Mesendoderm (in vitro differentiated cells): ENCODE measurements around the gene WNT9A.
A peak's percentile ranks its signal among the peaks of the same experiment; 100 is the strongest.

Experiments used
- DNase-seq: peaks from one replicate; pipeline ENCODE4 v3.0.0; 2013
- H2AK5ac ChIP-seq: 2 replicates; pipeline ENCODE4 v1.6.1; 2013; ENCODE audit warnings: low read length, inconsistent platforms
- H2BK120ac ChIP-seq: 2 replicates; pipeline ENCODE4 v1.6.1; 2013; ENCODE audit warnings: low read depth, mild to moderate bottlenecking, low read length, moderate library complexity, mixed read lengths
- H2BK15ac ChIP-seq: replicated peaks from 2 replicates; pipeline ENCODE4 v1.6.1; 2013; ENCODE audit warnings: low read depth, mild to moderate bottlenecking, moderate library complexity
- H2BK5ac ChIP-seq: 2 replicates; pipeline ENCODE4 v1.6.1; 2013; ENCODE audit warnings: low read length, inconsistent platforms
- H3K18ac ChIP-seq: 2 replicates; pipeline ENCODE4 v1.6.1; 2013; ENCODE audit warnings: mild to moderate bottlenecking, low read length, mixed read lengths
- H3K23ac ChIP-seq: one replicate; pipeline ENCODE4 v1.6.1; 2013; ENCODE audit warnings: low read length
- H3K27ac ChIP-seq: 2 replicates; pipeline ENCODE4 v1.5.1; 2013; ENCODE audit warnings: low read depth, mild to moderate bottlenecking, inconsistent platforms, low read length, moderate library complexity
- H3K27me3 ChIP-seq: 2 replicates; pipeline ENCODE4 v1.6.1; 2013; ENCODE audit warnings: low read length, control low read depth, mild to moderate bottlenecking, inconsistent platforms; ENCODE audit not compliant: insufficient read depth, poor library complexity
- H3K36me3 ChIP-seq: 2 replicates; pipeline ENCODE4 v1.6.1; 2013; ENCODE audit warnings: low read length, inconsistent platforms; ENCODE audit not compliant: control insufficient read depth, insufficient read depth
- H3K4ac ChIP-seq: one replicate; pipeline ENCODE4 v1.6.1; 2013; ENCODE audit warnings: low read depth, mild to moderate bottlenecking, low read length, moderate library complexity
- H3K4me1 ChIP-seq: 2 replicates; pipeline ENCODE4 v1.6.1; 2013; ENCODE audit warnings: low read depth, low read length, inconsistent platforms; ENCODE audit not compliant: control insufficient read depth
- H3K4me2 ChIP-seq: 2 replicates; pipeline ENCODE4 v1.6.1; 2013; ENCODE audit warnings: low read length
- H3K4me3 ChIP-seq: 2 replicates; pipeline ENCODE4 v1.5.1; 2013; ENCODE audit warnings: mild to moderate bottlenecking, low read length
- H3K56ac ChIP-seq: one replicate; pipeline ENCODE4 v1.6.1; 2013; ENCODE audit warnings: low read length
- H3K79me1 ChIP-seq: 2 replicates; pipeline ENCODE4 v1.6.1; 2013; ENCODE audit warnings: low read length, inconsistent platforms
- H3K79me2 ChIP-seq: 2 replicates; pipeline ENCODE4 v1.6.1; 2013; ENCODE audit warnings: mild to moderate bottlenecking, low read length; ENCODE audit not compliant: control insufficient read depth, insufficient read depth
- H3K9ac ChIP-seq: 2 replicates; pipeline ENCODE4 v1.6.1; 2013; ENCODE audit warnings: low read length, inconsistent platforms
- H4K5ac ChIP-seq: one replicate; pipeline ENCODE4 v1.6.1; 2013; ENCODE audit warnings: low read length
- H4K8ac ChIP-seq: one replicate; pipeline ENCODE4 v1.6.1; 2013; ENCODE audit warnings: low read depth, mild to moderate bottlenecking, control low read depth, low read length, moderate library complexity
- WGBS: extraction: QIAGEN DNeasy Blood & Tissue Kit; methylation state at CpG from one replicate; pipeline ENCODE4 v1.1.7; 2013; ENCODE audit warnings: low lambda C conversion rate, missing lambda C conversion rate; ENCODE audit not compliant: insufficient coverage; ENCODE audit errors: extremely low coverage; 5-methylcytosine and 5-hydroxymethylcytosine counted together

The WNT9A gene

GRCh38 chr1:227935826-227936225, 11.9 kb downstream of the WNT9A start:
- Histone ChIP-seq H3K79me2 (no peaks in the 10 kb centered on the region), H3K4ac (no peak overlapping the region), H3K56ac (no peak overlapping the region), H2BK15ac (no peak overlapping the region), H3K4me2 (no peak overlapping the region), H4K8ac (no peak overlapping the region), H3K9ac (no peak overlapping the region), H3K27me3 (no peaks in the 10 kb centered on the region), H2BK120ac (no peak overlapping the region), H3K4me3 (no peak overlapping the region), H4K5ac (no peak overlapping the region), H3K23ac (no peak overlapping the region), H3K36me3 (no peaks in the 10 kb centered on the region), H3K79me1 (no peaks in the 10 kb centered on the region), H3K27ac (no peak overlapping the region), H3K4me1 (no peaks in the 10 kb centered on the region), H2BK5ac (no peak overlapping the region), H3K18ac (no peak overlapping the region), H2AK5ac (no peak overlapping the region)
- WGBS = no CpG with 5 or more reads among the region's 7 CpGs
- DNase-seq = no peak

GRCh38 chr1:227934476-227935313, 13.0 kb downstream of the WNT9A start:
- Histone ChIP-seq H3K23ac (no peak overlapping the region), H2BK5ac (no peak overlapping the region), H3K27me3 (no peaks in the 10 kb centered on the region), H3K4me1 (no peaks in the 10 kb centered on the region), H2AK5ac (no peak overlapping the region), H3K79me1 (no peaks in the 10 kb centered on the region), H4K5ac (no peak overlapping the region), H3K79me2 (no peaks in the 10 kb centered on the region), H3K9ac (no peak overlapping the region), H3K18ac (no peak overlapping the region), H3K4ac (no peak overlapping the region), H3K36me3 (no peaks in the 10 kb centered on the region), H3K4me3 (no peak overlapping the region), H3K27ac (no peak overlapping the region), H3K4me2 (no peak overlapping the region), H2BK120ac (no peak overlapping the region), H4K8ac (no peak overlapping the region), H3K56ac (no peak overlapping the region), H2BK15ac (no peak overlapping the region)
- DNase-seq = peak; percentile 75
- no CpG with 5 or more reads among the region's 5 CpGs for WGBS

- Histone ChIP-seq H3K4me3 (no peak overlapping the region), H3K4ac (no peak overlapping the region), H2BK5ac (no peak overlapping the region), H3K79me2 (no peaks in the 10 kb centered on the region), H3K4me2 (no peak overlapping the region), H3K23ac (no peak overlapping the region), H3K56ac (no peak overlapping the region), H4K8ac (no peak overlapping the region), H3K79me1 (no peaks in the 10 kb centered on the region), H2BK15ac (no peak overlapping the region), H4K5ac (no peak overlapping the region), H3K27ac (no peak overlapping the region), H2BK120ac (no peak overlapping the region), H3K27me3 (no peaks in the 10 kb centered on the region), H3K4me1 (no peaks in the 10 kb centered on the region), H3K36me3 (no peaks in the 10 kb centered on the region), H2AK5ac (no peak overlapping the region), H3K9ac (no peak overlapping the region), H3K18ac (no peak overlapping the region)
- WGBS = no CpG with 5 or more reads among the region's 17 CpGs
- DNase-seq = no peak
These were observed 17.8 kb downstream of the WNT9A start for GRCh38 chr1:227929751-227930472.

GRCh38 chr1:227928811-227929375, 18.8 kb downstream of the WNT9A start:
- H4K5ac ChIP-seq = no peak overlapping the region
- no peak for DNase-seq
- no peak overlapping the region for H4K8ac ChIP-seq
- H3K23ac ChIP-seq = no peak overlapping the region
- H3K79me1 ChIP-seq = no peaks in the 10 kb centered on the region
- no peak overlapping the region for H3K4ac ChIP-seq
- H3K18ac ChIP-seq = no peak overlapping the region
- no peak overlapping the region for H2AK5ac ChIP-seq
- no peaks in the 10 kb centered on the region for H3K79me2 ChIP-seq
- no peak overlapping the region for H3K9ac ChIP-seq
- H3K4me2 ChIP-seq = no peak overlapping the region
- no peak overlapping the region for H3K4me3 ChIP-seq
- H3K56ac ChIP-seq = no peak overlapping the region
- H3K36me3 ChIP-seq = no peaks in the 10 kb centered on the region
- H3K27ac ChIP-seq = no peak overlapping the region
- no peak overlapping the region for H2BK5ac ChIP-seq
- no peak overlapping the region for H2BK120ac ChIP-seq
- H2BK15ac ChIP-seq = no peak overlapping the region
- whole genome bisulfite sequencing = no CpG with 5 or more reads among the region's 12 CpGs
- no peaks in the 10 kb centered on the region for H3K27me3 ChIP-seq
- H3K4me1 ChIP-seq = no peaks in the 10 kb centered on the region

- Histone ChIP-seq H4K5ac (no peak overlapping the region), H3K4me3 (no peak overlapping the region), H3K27ac (no peak overlapping the region), H3K36me3 (no peaks in the 10 kb centered on the region), H3K4ac (no peak overlapping the region), H3K4me2 (no peak overlapping the region), H3K18ac (no peak overlapping the region), H3K79me2 (no peaks in the 10 kb centered on the region), H2BK5ac (no peak overlapping the region), H3K79me1 (no peaks in the 10 kb centered on the region), H3K9ac (no peak overlapping the region), H3K27me3 (no peaks in the 10 kb centered on the region), H3K4me1 (no peaks in the 10 kb centered on the region), H4K8ac (no peak overlapping the region), H2BK15ac (no peak overlapping the region), H3K56ac (no peak overlapping the region), H3K23ac (no peak overlapping the region), H2BK120ac (no peak overlapping the region), H2AK5ac (no peak overlapping the region)
- DNase-seq = no peak
- no CpG with 5 or more reads among the region's 11 CpGs for WGBS
These were observed 19.6 kb downstream of the WNT9A start for GRCh38 chr1:227927971-227928741.
